H1 (cell line): ENCODE measurements around the gene RNF5. TPM values are rescaled to one million over a fixed set of nuclear protein-coding genes. Genes with fewer than 3 reads are reported as not detected.

Experiments
- CTCF ChIA-PET: fragments of 300-600 bp; sonication (Branson Sonifier 250); formaldehyde crosslinking; loops from one replicate; lab custom pipeline; 2021; ENCODE audit not compliant: partially characterized antibody; lab: Charles Lee
- POLR2A ChIA-PET: fragments of 300-600 bp; sonication (Branson Sonifier 250); formaldehyde crosslinking; loops from one replicate; lab custom pipeline; 2021; ENCODE audit warnings: inconsistent platforms; ENCODE audit not compliant: partially characterized antibody; lab: Charles Lee
- DNase-seq, 2 experiments: peaks; one replicate each; pipeline versions ENCODE4 v3.0.0 to v3.0.0-alpha.2; 2010 to 2022; ENCODE audit warnings: low spot score in 2 of 2, low read depth in 1 of 2, mixed read lengths in 1 of 2
- FAIRE-seq: peaks from 2 replicates; lab custom pipeline; 2011; peaks lifted over from hg19 to GRCh38; lab: Jason Lieb, UNC
- H2AFZ ChIP-seq: 2 replicates; pipeline ENCODE4 v1.8.1; 2012; ENCODE audit warnings: low read length, inconsistent platforms
- H2AK5ac ChIP-seq: 2 replicates; pipeline ENCODE4 v1.6.1; 2013; ENCODE audit warnings: low read depth, low read length
- H2BK120ac ChIP-seq: replicated peaks from 2 replicates; pipeline ENCODE3; 2013; ENCODE audit warnings: low read depth, low read length, inconsistent platforms
- H2BK12ac ChIP-seq: 2 replicates; pipeline ENCODE4 v1.6.1; 2013; ENCODE audit warnings: low read depth, low read length
- H2BK15ac ChIP-seq: 2 replicates; pipeline ENCODE4 v1.6.1; 2013; ENCODE audit warnings: low read length
- H2BK20ac ChIP-seq: 2 replicates; pipeline ENCODE4 v1.6.1; 2013; ENCODE audit warnings: low read length
- H2BK5ac ChIP-seq: 2 replicates; pipeline ENCODE4 v1.6.1; 2013; ENCODE audit warnings: low read depth, low read length
- H3K14ac ChIP-seq: 2 replicates; pipeline ENCODE4 v1.6.1; 2013; ENCODE audit warnings: inconsistent platforms; ENCODE audit not compliant: insufficient read length
- H3K18ac ChIP-seq: 2 replicates; pipeline ENCODE4 v1.6.1; 2013; ENCODE audit warnings: low read length; ENCODE audit errors: extremely low read depth
- H3K23ac ChIP-seq: 2 replicates; pipeline ENCODE4 v1.6.1; 2013; ENCODE audit warnings: inconsistent platforms; ENCODE audit not compliant: insufficient read length
- H3K23me2 ChIP-seq: 2 replicates; pipeline ENCODE4 v1.6.1; 2013; ENCODE audit warnings: low read depth, low read length
- H3K27ac ChIP-seq: 2 replicates; pipeline ENCODE4 v1.6.1; 2011; ENCODE audit warnings: low read depth, low read length, inconsistent platforms
- H3K27me3 ChIP-seq, 4 experiments: replicated peaks in 1 of 4; 1 replicate in 1 of 4; 2 replicates in 3 of 4; pipeline versions ENCODE4 v1.6.1 to v1.8.1; 2011 to 2013; ENCODE audit warnings: low read length in 3 of 4, mild to moderate bottlenecking in 3 of 4, inconsistent platforms in 2 of 4, mixed read lengths in 2 of 4, moderate library complexity in 1 of 4; ENCODE audit not compliant: control insufficient read depth in 3 of 4, insufficient read depth in 3 of 4; ENCODE audit errors: extremely low read depth in 1 of 4
- H3K36me3 ChIP-seq, 4 experiments: 2 replicates each; pipeline versions ENCODE4 v1.6.1 to v1.8.1; 2011 to 2013; ENCODE audit warnings: mild to moderate bottlenecking in 4 of 4, low read length in 3 of 4, moderate library complexity in 2 of 4, control low read depth in 1 of 4, inconsistent platforms in 1 of 4; ENCODE audit not compliant: insufficient read depth in 4 of 4, control insufficient read depth in 2 of 4
- H3K4ac ChIP-seq: replicated peaks from 2 replicates; pipeline ENCODE3; 2013; ENCODE audit warnings: low read length, low read depth, mixed read lengths, inconsistent platforms; ENCODE audit not compliant: insufficient read length
- H3K4me1 ChIP-seq, 4 experiments: replicated peaks in 1 of 4; 1 replicate in 1 of 4; 2 replicates in 3 of 4; pipeline versions ENCODE4 v1.6.1 to v1.8.1; 2011 to 2013; ENCODE audit warnings: low read length in 3 of 4, inconsistent platforms in 2 of 4, mixed read lengths in 1 of 4; ENCODE audit not compliant: insufficient read depth in 4 of 4, control insufficient read depth in 3 of 4
- H3K4me2 ChIP-seq, 2 experiments: 2 replicates each; pipeline versions ENCODE4 v1.6.1 to v1.8.1; 2011 to 2013; ENCODE audit warnings: low read depth in 2 of 2, low read length in 2 of 2, control low read depth in 1 of 2, inconsistent platforms in 1 of 2, mild to moderate bottlenecking in 1 of 2; ENCODE audit not compliant: insufficient read depth in 1 of 2
- H3K4me3 ChIP-seq, 4 experiments: fragments of 200-600, 300-600 bp in 1 of 4; sonication (generic), shearing (Covaris generic), sonication (Bioruptor Twin) in 1 of 4; 2 replicates each; pipeline versions ENCODE4 v1.5.1 to v1.8.1; 2011 to 2016; ENCODE audit warnings: low read length in 4 of 4, low read depth in 3 of 4, control low read depth in 2 of 4, inconsistent platforms in 2 of 4, mild to moderate bottlenecking in 2 of 4, mixed read lengths in 1 of 4, moderate library complexity in 1 of 4; ENCODE audit not compliant: insufficient read depth in 2 of 4; ENCODE audit errors: extremely low read depth in 1 of 4
- H3K56ac ChIP-seq: replicated peaks from 2 replicates; pipeline ENCODE3; 2013; ENCODE audit warnings: low read depth, mild to moderate bottlenecking, mixed read lengths, low read length, inconsistent platforms; ENCODE audit not compliant: insufficient read length
- H3K79me1 ChIP-seq: 2 replicates; pipeline ENCODE4 v1.6.1; 2013; ENCODE audit warnings: low read depth, low read length, control low read depth
- H3K79me2 ChIP-seq, 2 experiments: 2 replicates each; pipeline versions ENCODE4 v1.6.1 to v1.8.1; 2012 to 2013; ENCODE audit warnings: low read length in 2 of 2, mild to moderate bottlenecking in 2 of 2, inconsistent platforms in 1 of 2; ENCODE audit not compliant: insufficient read depth in 2 of 2, control insufficient read depth in 1 of 2
- H3K9ac ChIP-seq, 4 experiments: replicated peaks in 1 of 4; 1 replicate in 1 of 4; 2 replicates in 3 of 4; pipeline versions ENCODE4 v1.6.1 to v1.8.1; 2011 to 2013; ENCODE audit warnings: low read depth in 3 of 4, low read length in 3 of 4, control low read depth in 2 of 4, mild to moderate bottlenecking in 2 of 4, moderate library complexity in 2 of 4, inconsistent platforms in 1 of 4; ENCODE audit errors: extremely low read depth in 1 of 4
- H3K9me3 ChIP-seq, 2 experiments: 2 replicates each; pipeline versions ENCODE4 v1.6.1 to v1.8.1; 2012 to 2013; ENCODE audit warnings: mild to moderate bottlenecking in 2 of 2, moderate library complexity in 2 of 2, control low read depth in 1 of 2, inconsistent platforms in 1 of 2, low read depth in 1 of 2, low read length in 1 of 2, mixed read lengths in 1 of 2; ENCODE audit not compliant: insufficient read depth in 2 of 2
- H4K20me1 ChIP-seq, 2 experiments: replicated peaks in 1 of 2; 2 replicates each; pipeline versions ENCODE3 to v1.8.1; 2011 to 2013; ENCODE audit warnings: inconsistent platforms in 2 of 2, low read length in 2 of 2, mild to moderate bottlenecking in 1 of 2; ENCODE audit not compliant: insufficient read depth in 2 of 2, control insufficient read depth in 1 of 2
- H4K5ac ChIP-seq: 2 replicates; pipeline ENCODE4 v1.6.1; 2013; ENCODE audit warnings: low read length, low read depth, mixed read lengths, inconsistent platforms; ENCODE audit not compliant: insufficient read length
- H4K8ac ChIP-seq: 2 replicates; pipeline ENCODE4 v1.8.0; 2013; ENCODE audit warnings: mild to moderate bottlenecking, moderate library complexity, low read length, inconsistent platforms; ENCODE audit not compliant: insufficient read depth; ENCODE audit errors: extremely low read depth
- H4K91ac ChIP-seq: replicated peaks from 2 replicates; pipeline ENCODE3; 2013; ENCODE audit warnings: low read length, mixed read lengths, inconsistent platforms; ENCODE audit not compliant: insufficient read length
- CEBPB ChIP-seq: IDR thresholded peaks from 2 replicates; pipeline ENCODE4 v1.6.1; 2012; ENCODE audit warnings: low read depth, low read length
- CTCF ChIP-seq, 3 experiments: IDR thresholded peaks; 1 replicate in 2 of 3; 2 replicates in 1 of 3; pipeline versions ENCODE4 v1.5.1 to v1.6.1; 2011; ENCODE audit warnings: low read length in 3 of 3, mild to moderate bottlenecking in 3 of 3, inconsistent platforms in 2 of 3, low read depth in 1 of 3, moderate library complexity in 1 of 3; ENCODE audit not compliant: insufficient read depth in 1 of 3; ENCODE audit errors: control extremely low read depth in 1 of 3
- GTF2F1 ChIP-seq: IDR thresholded peaks from 2 replicates; pipeline ENCODE4 v1.6.1; 2012; ENCODE audit warnings: low read depth, low read length, improper control_type of control experiment, borderline replicate concordance
- HDAC6 ChIP-seq: IDR thresholded peaks from one replicate; pipeline ENCODE4 v1.7.1; 2012; ENCODE audit warnings: low read depth, mild to moderate bottlenecking, inconsistent platforms, low read length, moderate library complexity
- NANOG ChIP-seq: IDR thresholded peaks from 2 replicates; pipeline ENCODE4 v1.6.1; 2011; ENCODE audit warnings: low read length, low read depth, mild to moderate bottlenecking, inconsistent platforms; ENCODE audit not compliant: insufficient read depth, poor library complexity, severe bottlenecking
- RAD21 ChIP-seq, 2 experiments: IDR thresholded peaks in 1 of 2; conservative IDR thresholded peaks in 1 of 2; 2 replicates each; pipeline ENCODE4 v1.6.1; 2011; ENCODE audit warnings: low read depth in 2 of 2, low read length in 2 of 2, improper control_type of control experiment in 1 of 2, inconsistent platforms in 1 of 2, mild to moderate bottlenecking in 1 of 2, moderate library complexity in 1 of 2
- SIN3A ChIP-seq, 2 experiments: IDR thresholded peaks in 1 of 2; conservative IDR thresholded peaks in 1 of 2; 2 replicates each; pipeline ENCODE4 v1.6.1; 2011 to 2012; ENCODE audit warnings: low read length in 2 of 2, improper control_type of control experiment in 1 of 2, low read depth in 1 of 2, mild to moderate bottlenecking in 1 of 2
- SRF ChIP-seq: IDR thresholded peaks from 2 replicates; pipeline ENCODE4 v1.6.1; 2011; ENCODE audit warnings: mild to moderate bottlenecking, low read depth, low read length, moderate library complexity
- WGBS, 2 experiments: shearing (Covaris generic) in 1 of 2; methylation state at CpG; one replicate each; pipeline versions ENCODE4 v1.1.6 to v1.1.7; 2013 to 2015; ENCODE audit warnings: low lambda C conversion rate in 2 of 2, mixed read lengths in 2 of 2, inconsistent platforms in 1 of 2, low coverage in 1 of 2, missing lambda C conversion rate in 1 of 2; ENCODE audit not compliant: insufficient replicate concordance in 2 of 2, insufficient coverage in 1 of 2, insufficient read length in 1 of 2; ENCODE audit errors: extremely low coverage in 1 of 2, missing lambda C conversion rate in 1 of 2; 5-methylcytosine and 5-hydroxymethylcytosine counted together
- polyA plus RNA-seq, 7 experiments: library from polyadenylated mRNA; depleted of rRNA in 3 of 7; stranded (reverse) in 5 of 7; unstranded in 2 of 7; fragments of >200 nt in 5 of 7; fragments of 200-250 nt in 2 of 7; gene quantifications; 1 replicate in 5 of 7; 2 replicates in 1 of 7; 4 replicates in 1 of 7; pipeline versions ENCODE4 v1.2.1 to v1.2.3, GENCODE V29; 2011 to 2013; ENCODE audit warnings: missing spikeins in 2 of 7, mixed read lengths in 2 of 7
- total RNA-seq: library from RNA; stranded (reverse); fragmentation: NEBNext Ultra II Directional; extraction: Animal tissue kit (Norgen Biotek cat#: 25700); gene quantifications from 2 replicates; pipeline ENCODE4 v1.2.1, GENCODE V29; 2021
- TF ChIP-seq, protein P1 (sequence below): IDR thresholded peaks from 2 replicates; pipeline ENCODE4 v1.6.1; 2012; ENCODE audit warnings: inconsistent platforms

RNF5 gene
- total and polyA plus RNA-seq, 2 of the 8 experiments (the other 6 are each of a cell fraction or from before 2014, with no cell fraction given) = 90.0 to 158 TPM

GRCh38 chr6:32195652-32195901 lies 17.4 kb downstream of the RNF5 start:
- Histone ChIP-seq H3K9me3 (no peaks in the 10 kb centered on the region), H3K79me2 (no peaks in the 10 kb centered on the region; a peak in 1 of 4 replicates), H3K14ac (no peak overlapping the region), H3K23me2 (peaks cover 7% of the 10 kb centered on the region; the same call in 1 of the 2 replicates), H3K27me3 (no peaks in the 10 kb centered on the region), H4K91ac (no peak overlapping the region), H3K18ac (no peak overlapping the region), H3K4me1 (peaks cover 8 to 40% (median 24%) of the 10 kb centered on the region in 4 experiments), H2AFZ (no peak overlapping the region), H2BK12ac (no peak overlapping the region), H3K56ac (no peak overlapping the region), H2AK5ac (no peak overlapping the region), H4K5ac (no peak overlapping the region), H3K9ac (peak overlapping the region in 2 of 4 experiments; percentile 94 to 98; a peak in 3 of 7 replicates), H3K4ac (no peak overlapping the region), H4K20me1 (no peaks in the 10 kb centered on the region), H2BK15ac (no peak overlapping the region), H3K36me3 (no peaks in the 10 kb centered on the region), H3K27ac (peak overlapping the region; percentile 86; the same call in 1 of the 2 replicates), H2BK5ac (peak overlapping the region; percentile 98), H2BK20ac (no peak overlapping the region), H2BK120ac (no peak overlapping the region), H3K23ac (no peak overlapping the region), H3K4me2 (peak overlapping the region; percentile 89 to 97; a peak in 3 of 4 replicates), H3K4me3 (peak overlapping the region in 3 of 4 experiments; percentile 66 to 97 (median 79); a peak in 6 of 8 replicates), H4K8ac (no peak overlapping the region), H3K79me1 (no peaks in the 10 kb centered on the region; the same call in 1 of the 2 replicates)
- ChIA-PET POLR2A (interaction anchor here (0.6 to 13.3 kb wide), 17 partner anchors 10 to 776 kb away, joined by 3 to 194 read pairs (median 4); partner anchors contain the start of genes AGPAT1, ATF6B, DXO and FKBPL), CTCF (interaction anchor here (0.6 to 1.3 kb wide), 9 partner anchors 16 to 521 kb away, joined by 3 to 5 read pairs (median 3); partner anchors contain the start of gene PRRT1)
- FAIRE-seq = no peak
- DNase-seq = peak; percentile 100
- 0% methylated on average over 12 of the region's 25 CpGs; no CpG with 5 or more reads in 1 of the 2 experiments for WGBS, 2 experiments
- TF ChIP-seq RAD21 (IDR thresholded peaks at IDR 0.05 in 1 of 2, conservative IDR thresholded peaks at IDR 0.05 in 1 of 2; ENCODE audit: low read depth in 2 of 2, low read length in 2 of 2) = peak in 1 of 2 experiments; percentile 37; a peak in 2 of 4 replicates
- no peak for TF ChIP-seq CEBPB
- peak; percentile 65; the same call in 1 of the 2 replicates for TF ChIP-seq SRF
- TF ChIP-seq GTF2F1 = no peak
- no peak for TF ChIP-seq HDAC6
- TF ChIP-seq, protein P1, sequence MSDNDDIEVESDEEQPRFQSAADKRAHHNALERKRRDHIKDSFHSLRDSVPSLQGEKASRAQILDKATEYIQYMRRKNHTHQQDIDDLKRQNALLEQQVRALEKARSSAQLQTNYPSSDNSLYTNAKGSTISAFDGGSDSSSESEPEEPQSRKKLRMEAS = peak; percentile 89
- peak in 1 of 2 experiments; percentile 53; a peak in 2 of 4 replicates for TF ChIP-seq SIN3A (conservative IDR thresholded peaks at IDR 0.05 in 1 of 2, IDR thresholded peaks at IDR 0.05 in 1 of 2; ENCODE audit: low read depth in 1 of 2, low read length in 2 of 2)
- TF ChIP-seq NANOG = peak; percentile 22
- TF ChIP-seq CTCF (IDR thresholded peaks at IDR 0.05; ENCODE audit: control extremely low read depth in 1 of 3, insufficient read depth in 1 of 3, low read depth in 1 of 3, low read length in 3 of 3) = peak in 2 of 3 experiments; percentile 21 to 66; a peak in 2 of 4 replicates
